DND-41 (cell line): ENCODE measurements around the gene MTG2.

ENCODE experiments used
- EZH2 ChIP-seq: IDR thresholded peaks from 3 replicates; pipeline ENCODE4 v1.6.1; 2012; ENCODE audit warnings: borderline replicate concordance, low read depth, mild to moderate bottlenecking, moderate library complexity, low read length, inconsistent platforms; ENCODE audit not compliant: severe bottlenecking
- TF ChIP-seq, protein P1 (sequence below): IDR thresholded peaks from 2 replicates; pipeline ENCODE4 v1.5.1; 2012; ENCODE audit warnings: borderline replicate concordance, low read length, moderate library complexity, mild to moderate bottlenecking; ENCODE audit not compliant: poor library complexity, severe bottlenecking; ENCODE audit errors: extremely low read depth

GRCh38 chr20:62222972-62223371 lies 40.1 kb downstream of the MTG2 start:
- TF ChIP-seq, protein P1, sequence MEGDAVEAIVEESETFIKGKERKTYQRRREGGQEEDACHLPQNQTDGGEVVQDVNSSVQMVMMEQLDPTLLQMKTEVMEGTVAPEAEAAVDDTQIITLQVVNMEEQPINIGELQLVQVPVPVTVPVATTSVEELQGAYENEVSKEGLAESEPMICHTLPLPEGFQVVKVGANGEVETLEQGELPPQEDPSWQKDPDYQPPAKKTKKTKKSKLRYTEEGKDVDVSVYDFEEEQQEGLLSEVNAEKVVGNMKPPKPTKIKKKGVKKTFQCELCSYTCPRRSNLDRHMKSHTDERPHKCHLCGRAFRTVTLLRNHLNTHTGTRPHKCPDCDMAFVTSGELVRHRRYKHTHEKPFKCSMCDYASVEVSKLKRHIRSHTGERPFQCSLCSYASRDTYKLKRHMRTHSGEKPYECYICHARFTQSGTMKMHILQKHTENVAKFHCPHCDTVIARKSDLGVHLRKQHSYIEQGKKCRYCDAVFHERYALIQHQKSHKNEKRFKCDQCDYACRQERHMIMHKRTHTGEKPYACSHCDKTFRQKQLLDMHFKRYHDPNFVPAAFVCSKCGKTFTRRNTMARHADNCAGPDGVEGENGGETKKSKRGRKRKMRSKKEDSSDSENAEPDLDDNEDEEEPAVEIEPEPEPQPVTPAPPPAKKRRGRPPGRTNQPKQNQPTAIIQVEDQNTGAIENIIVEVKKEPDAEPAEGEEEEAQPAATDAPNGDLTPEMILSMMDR: no peak
- TF ChIP-seq EZH2: no peak
